Activated CD4-positive, alpha-beta T cell treated with anti-CD3 and anti-CD28 coated beads, Interleukin-2, amount 10 ng/mL, durations not matched to agents 7 days and 5 days (primary cell): ENCODE data around the gene SNRNP200. TPM values are rescaled to one million over a fixed set of nuclear protein-coding genes. Genes with fewer than 3 reads are reported as not detected.

Experiments
- CTCF ChIA-PET: fragments of 350-600 bp; sonication (Branson Sonifier 250); formaldehyde crosslinking; loops from one replicate; lab custom pipeline; 2021; ENCODE audit warnings: antibody characterized with exemption; lab: Charles Lee
- POLR2A ChIA-PET: fragments of 350-600 bp; sonication (Branson Sonifier 250); formaldehyde crosslinking; loops from one replicate; lab custom pipeline; 2021; ENCODE audit warnings: antibody characterized with exemption; lab: Charles Lee
- DNase-seq: peaks from one replicate; pipeline ENCODE4 v3.0.0-alpha.2; 2020
- H3K27ac Mint-ChIP-seq: one replicate; pipeline ENCODE4 v1.8.0; 2021; ENCODE audit warnings: mild to moderate bottlenecking, moderate library complexity, mixed read lengths
- H3K27me3 Mint-ChIP-seq: one replicate; pipeline ENCODE4 v1.8.0; 2021; ENCODE audit warnings: mixed read lengths
- H3K36me3 Mint-ChIP-seq: one replicate; pipeline ENCODE4 v1.8.0; 2021; ENCODE audit warnings: low read depth, mixed read lengths
- H3K4me1 Mint-ChIP-seq: one replicate; pipeline ENCODE4 v1.8.0; 2021; ENCODE audit warnings: mixed read lengths
- H3K4me3 Mint-ChIP-seq: one replicate; pipeline ENCODE4 v1.8.0; 2021; ENCODE audit warnings: mild to moderate bottlenecking, moderate library complexity, mixed read lengths
- H3K9me3 Mint-ChIP-seq: one replicate; pipeline ENCODE4 v1.8.0; 2021; ENCODE audit warnings: mixed read lengths
- total RNA-seq, 2 experiments: library from RNA; stranded (reverse); gene quantifications; one replicate each; pipeline ENCODE4 v1.2.3, GENCODE V29; 2021

SNRNP200 gene
- total RNA-seq, 2 experiments from 2014 or later: 170 to 178 TPM

GRCh38 chr2:96267159-96267971 lies 38.0 kb downstream of the SNRNP200 start:
- Mint-ChIP-seq H3K27ac (peak overlapping the region; percentile 86), H3K4me1 (peaks cover 39% of the 10 kb centered on the region), H3K36me3 (peaks cover 45% of the 10 kb centered on the region), H3K9me3 (no peaks in the 10 kb centered on the region), H3K27me3 (no peaks in the 10 kb centered on the region), H3K4me3 (peak overlapping the region; percentile 93)
- ChIA-PET CTCF (interaction anchor here (0.6 to 2.2 kb wide), 23 partner anchors 10 to 327 kb away, joined by 3 to 8 read pairs (median 3); partner anchors contain the start of genes ASTL and STARD7), POLR2A (interaction anchor here (0.9 kb wide), 1 partner anchor 59 kb away, joined by 3 read pairs; no protein-coding TSS in a partner anchor)
- peak; percentile 64 for DNase-seq

GRCh38 chr2:96265840-96266679 lies 39.3 kb downstream of the SNRNP200 start, which contains the start of the genes CIAO1 and TMEM127:
TSS of gene CIAO1 (plus strand) at chr2:96266225. CDS start at chr2:96266351, 126 bp downstream.
TSS of gene TMEM127 (minus strand) at chr2:96265997. CDS start at chr2:96265381, 616 bp downstream.
- Mint-ChIP-seq H3K36me3 (peaks cover 40% of the 10 kb centered on the region), H3K9me3 (no peaks in the 10 kb centered on the region)

GRCh38 chr2:96265349-96265839 lies 40.0 kb downstream of the SNRNP200 start:
- no peaks in the 10 kb centered on the region for H3K9me3 Mint-ChIP-seq
- H3K27me3 Mint-ChIP-seq: no peaks in the 10 kb centered on the region
- CTCF ChIA-PET: interaction anchor here (1.0 to 2.2 kb wide), 2 partner anchors 56 to 91 kb away, joined by 4 to 7 read pairs; no protein-coding TSS in a partner anchor
- peak overlapping the region; percentile 93 for H3K4me3 Mint-ChIP-seq
- H3K4me1 Mint-ChIP-seq: peaks cover 57% of the 10 kb centered on the region
- POLR2A ChIA-PET: interaction anchor here (1.0 kb wide), 1 partner anchor 57 kb away, joined by 3 read pairs; no protein-coding TSS in a partner anchor
- peak; percentile 49 for DNase-seq
- peaks cover 45% of the 10 kb centered on the region for H3K36me3 Mint-ChIP-seq
- H3K27ac Mint-ChIP-seq: peak overlapping the region; percentile 81

More at GRCh38 chr2:96265840-96266679, 39.3 kb downstream of the SNRNP200 start, which contains the start of the genes CIAO1 and TMEM127:
- Mint-ChIP-seq H3K4me1 (peaks cover 50% of the 10 kb centered on the region), H3K27me3 (no peaks in the 10 kb centered on the region), H3K4me3 (peak within 1 kb of the TSS; percentile 93), H3K27ac (peak within 1 kb of the TSS; percentile 86)
- peak; percentile 99 for DNase-seq
- POLR2A ChIA-PET: interaction anchor here (0.6 kb wide), 1 partner anchor 202 kb away, joined by 4 read pairs; no protein-coding TSS in a partner anchor
- CTCF ChIA-PET: interaction anchor here (0.8 to 2.2 kb wide), 11 partner anchors 9 to 153 kb away, joined by 3 to 8 read pairs (median 5); partner anchors contain the start of genes ASTL and STARD7

GRCh38 chr2:96264656-96265348 lies 40.5 kb downstream of the SNRNP200 start:
- Mint-ChIP-seq H3K36me3 (peaks cover 43% of the 10 kb centered on the region), H3K27me3 (no peaks in the 10 kb centered on the region), H3K4me3 (peak overlapping the region; percentile 82), H3K4me1 (peaks cover 62% of the 10 kb centered on the region), H3K9me3 (no peaks in the 10 kb centered on the region), H3K27ac (peak overlapping the region; percentile 68)
- ChIA-PET CTCF (interaction anchor here (0.8 to 1.0 kb wide), 3 partner anchors 90 to 242 kb away, joined by 3 to 4 read pairs (median 3); no protein-coding TSS in a partner anchor), POLR2A (interaction anchor here (0.6 to 1.0 kb wide), 2 partner anchors 57 to 63 kb away, joined by 3 read pairs; no protein-coding TSS in a partner anchor)
- peak; percentile 27 for DNase-seq

- ChIA-PET POLR2A (interaction anchor here (1.0 kb wide), 1 partner anchor 56 kb away, joined by 3 read pairs; no protein-coding TSS in a partner anchor), CTCF (interaction anchor here (0.8 to 1.0 kb wide), 4 partner anchors 22 to 241 kb away, joined by 3 to 4 read pairs (median 3); no protein-coding TSS in a partner anchor)
- H3K27ac Mint-ChIP-seq: peak overlapping the region; percentile 68
- peaks cover 69% of the 10 kb centered on the region for H3K4me1 Mint-ChIP-seq
- peak overlapping the region; percentile 82 for H3K4me3 Mint-ChIP-seq
- no peak for DNase-seq
- peaks cover 40% of the 10 kb centered on the region for H3K36me3 Mint-ChIP-seq
- no peaks in the 10 kb centered on the region for H3K9me3 Mint-ChIP-seq
- no peaks in the 10 kb centered on the region for H3K27me3 Mint-ChIP-seq
Measured at GRCh38 chr2:96264086-96264485, 41.3 kb downstream of the SNRNP200 start.

- H3K27me3 Mint-ChIP-seq: no peaks in the 10 kb centered on the region
- CTCF ChIA-PET: interaction anchor here (0.6 to 1.4 kb wide), 5 partner anchors 21 to 98 kb away, joined by 3 to 4 read pairs (median 3); no protein-coding TSS in a partner anchor
- no peak for DNase-seq
- peaks cover 33% of the 10 kb centered on the region for H3K36me3 Mint-ChIP-seq
- peaks cover 75% of the 10 kb centered on the region for H3K4me1 Mint-ChIP-seq
- POLR2A ChIA-PET: interaction anchor here (0.5 kb wide), 1 partner anchor 14 kb away, joined by 3 read pairs; no protein-coding TSS in a partner anchor
- no peak overlapping the region for H3K27ac Mint-ChIP-seq
- H3K4me3 Mint-ChIP-seq: no peak overlapping the region
- no peaks in the 10 kb centered on the region for H3K9me3 Mint-ChIP-seq
Measured at GRCh38 chr2:96262306-96262705, 43.0 kb downstream of the SNRNP200 start.

GRCh38 chr2:96261328-96262003 lies 43.9 kb downstream of the SNRNP200 start:
- POLR2A ChIA-PET: no interaction called here
- H3K36me3 Mint-ChIP-seq: peaks cover 34% of the 10 kb centered on the region

GRCh38 chr2:96260387-96261260 lies 44.7 kb downstream of the SNRNP200 start:
- peak; percentile 53 for DNase-seq
- H3K4me3 Mint-ChIP-seq: no peak overlapping the region
- ChIA-PET POLR2A (interaction anchor here (0.8 kb wide), 1 partner anchor 12 kb away, joined by 3 read pairs; no protein-coding TSS in a partner anchor), CTCF (interaction anchor here (0.8 to 1.9 kb wide), 8 partner anchors 11 to 238 kb away, joined by 3 to 7 read pairs (median 4); partner anchors contain the start of gene STARD7)
- no peaks in the 10 kb centered on the region for H3K9me3 Mint-ChIP-seq
- H3K27me3 Mint-ChIP-seq: no peaks in the 10 kb centered on the region
- peak overlapping the region; percentile 83 for H3K27ac Mint-ChIP-seq
- peaks cover 35% of the 10 kb centered on the region for H3K36me3 Mint-ChIP-seq
- H3K4me1 Mint-ChIP-seq: peaks cover 76% of the 10 kb centered on the region

More at GRCh38 chr2:96261328-96262003, 43.9 kb downstream of the SNRNP200 start:
- Mint-ChIP-seq H3K27me3 (no peaks in the 10 kb centered on the region), H3K4me1 (peaks cover 77% of the 10 kb centered on the region), H3K4me3 (no peak overlapping the region), H3K9me3 (no peaks in the 10 kb centered on the region), H3K27ac (peak overlapping the region; percentile 13)
- DNase-seq: no peak
- CTCF ChIA-PET: interaction anchor here (0.8 to 1.7 kb wide), 8 partner anchors 12 to 239 kb away, joined by 3 to 7 read pairs (median 4); no protein-coding TSS in a partner anchor

- ChIA-PET POLR2A (no interaction called here), CTCF (interaction anchor here (0.8 to 2.1 kb wide), 4 partner anchors 33 to 142 kb away, joined by 3 to 4 read pairs (median 4); partner anchors contain the start of gene STARD7)
- DNase-seq: no peak
- Mint-ChIP-seq H3K36me3 (peaks cover 39% of the 10 kb centered on the region), H3K27ac (peak overlapping the region; percentile 58), H3K4me1 (peaks cover 77% of the 10 kb centered on the region), H3K9me3 (no peaks in the 10 kb centered on the region), H3K4me3 (no peak overlapping the region), H3K27me3 (no peaks in the 10 kb centered on the region)
Measured at GRCh38 chr2:96259497-96259921, 45.8 kb downstream of the SNRNP200 start.
